Neural cell (in vitro differentiated cells): ENCODE measurements around the gene LIME1.

Experiments used
- REST ChIP-seq: IDR thresholded peaks from 2 replicates; pipeline ENCODE4 v1.6.1; 2012; ENCODE audit warnings: borderline replicate concordance
- TF ChIP-seq, protein P1 (sequence below): fragments of 450-650 bp; IDR thresholded peaks from 2 replicates; pipeline ENCODE4 v1.5.1; 2014; ENCODE audit warnings: antibody characterized with exemption, mild to moderate bottlenecking, moderate library complexity; ENCODE audit not compliant: poor library complexity, severe bottlenecking

- TF ChIP-seq REST = no peak
- TF ChIP-seq, protein P1, sequence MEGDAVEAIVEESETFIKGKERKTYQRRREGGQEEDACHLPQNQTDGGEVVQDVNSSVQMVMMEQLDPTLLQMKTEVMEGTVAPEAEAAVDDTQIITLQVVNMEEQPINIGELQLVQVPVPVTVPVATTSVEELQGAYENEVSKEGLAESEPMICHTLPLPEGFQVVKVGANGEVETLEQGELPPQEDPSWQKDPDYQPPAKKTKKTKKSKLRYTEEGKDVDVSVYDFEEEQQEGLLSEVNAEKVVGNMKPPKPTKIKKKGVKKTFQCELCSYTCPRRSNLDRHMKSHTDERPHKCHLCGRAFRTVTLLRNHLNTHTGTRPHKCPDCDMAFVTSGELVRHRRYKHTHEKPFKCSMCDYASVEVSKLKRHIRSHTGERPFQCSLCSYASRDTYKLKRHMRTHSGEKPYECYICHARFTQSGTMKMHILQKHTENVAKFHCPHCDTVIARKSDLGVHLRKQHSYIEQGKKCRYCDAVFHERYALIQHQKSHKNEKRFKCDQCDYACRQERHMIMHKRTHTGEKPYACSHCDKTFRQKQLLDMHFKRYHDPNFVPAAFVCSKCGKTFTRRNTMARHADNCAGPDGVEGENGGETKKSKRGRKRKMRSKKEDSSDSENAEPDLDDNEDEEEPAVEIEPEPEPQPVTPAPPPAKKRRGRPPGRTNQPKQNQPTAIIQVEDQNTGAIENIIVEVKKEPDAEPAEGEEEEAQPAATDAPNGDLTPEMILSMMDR = no peak
Measured at GRCh38 chr20:63703976-63704748, 32.3 kb upstream of the LIME1 start.
